ENCODE results near the gene SDK2. TPM values are rescaled to one million over a fixed set of nuclear protein-coding genes. Genes with fewer than 3 reads are reported as not detected.
A peak's percentile ranks its signal among the peaks of the same experiment; 100 is the strongest.

SDK2 gene
- total RNA-seq, 6 experiments from 2014 or later, result 0.11 to 0.46 (median 0.25) TPM

- no peaks in the 10 kb centered on the region for H3K27me3 ChIP-seq
- intact Hi-C loops (cut with DNase I), result no loop called here
- WGBS (ENCODE audit: insufficient coverage, low coverage, low lambda C conversion rate, missing lambda C conversion rate), result 33% methylated on average over 1 of the region's 3 CpGs
Observed at GRCh38 chr17:73351764-73352163, 292.5 kb downstream of the SDK2 start.

GRCh38 chr17:73350864-73351263, 293.4 kb downstream of the SDK2 start:
- Histone ChIP-seq H3K27me3 (no peaks in the 10 kb centered on the region), H3K9me3 (no peaks in the 10 kb centered on the region), H3K4me1 (no peaks in the 10 kb centered on the region), H3K36me3 (no peaks in the 10 kb centered on the region), H3K27ac (no peak overlapping the region), H3K4me3 (no peak overlapping the region)
- ATAC-seq (no peak), DNase-seq (no peak)
- intact Hi-C loops (cut with DNase I), result no loop called here
- WGBS (ENCODE audit: insufficient coverage, low coverage, low lambda C conversion rate, missing lambda C conversion rate), result 88% methylated on average over 4 of the region's 5 CpGs
- no peak for TF ChIP-seq CTCF (IDR thresholded peaks at IDR 0.05)
- no peak for TF ChIP-seq POLR2A (IDR thresholded peaks at IDR 0.05)

More at GRCh38 chr17:73351764-73352163, 292.5 kb downstream of the SDK2 start:
- TF ChIP-seq CTCF (IDR thresholded peaks at IDR 0.05), result no peak
- no peak for TF ChIP-seq POLR2A (IDR thresholded peaks at IDR 0.05)
- Histone ChIP-seq H3K4me1 (no peaks in the 10 kb centered on the region), H3K27ac (no peak overlapping the region), H3K9me3 (no peaks in the 10 kb centered on the region), H3K36me3 (no peaks in the 10 kb centered on the region), H3K4me3 (no peak overlapping the region)
- no peak for DNase-seq
- ATAC-seq, result no peak

GRCh38 chr17:73349647-73350046, 294.6 kb downstream of the SDK2 start:
- no peaks in the 10 kb centered on the region for H3K4me1 ChIP-seq
- TF ChIP-seq POLR2A (IDR thresholded peaks at IDR 0.05) (no peak), CTCF (IDR thresholded peaks at IDR 0.05) (no peak)
- intact Hi-C loops (cut with DNase I), result no loop called here
- ATAC-seq (no peak), DNase-seq (no peak)
- no peaks in the 10 kb centered on the region for H3K36me3 ChIP-seq
- WGBS (ENCODE audit: insufficient coverage, low coverage, low lambda C conversion rate, missing lambda C conversion rate), result 90% methylated on average over 7 of the region's 9 CpGs
- no peak overlapping the region for H3K4me3 ChIP-seq
- H3K9me3 ChIP-seq, result no peaks in the 10 kb centered on the region
- no peak overlapping the region for H3K27ac ChIP-seq
- no peaks in the 10 kb centered on the region for H3K27me3 ChIP-seq

GRCh38 chr17:73349138-73349537, 295.1 kb downstream of the SDK2 start:
- Histone ChIP-seq H3K36me3 (no peaks in the 10 kb centered on the region), H3K4me3 (no peak overlapping the region), H3K27ac (no peak overlapping the region), H3K9me3 (no peaks in the 10 kb centered on the region), H3K4me1 (no peaks in the 10 kb centered on the region), H3K27me3 (no peaks in the 10 kb centered on the region)
- TF ChIP-seq POLR2A (IDR thresholded peaks at IDR 0.05) (no peak), CTCF (IDR thresholded peaks at IDR 0.05) (no peak)
- no CpG with 5 or more reads among the region's 6 CpGs for WGBS (ENCODE audit: insufficient coverage, low coverage, low lambda C conversion rate, missing lambda C conversion rate)
- no peak for DNase-seq
- no peak for ATAC-seq
- intact Hi-C loops (cut with DNase I), result no loop called here

- Histone ChIP-seq H3K27me3 (no peaks in the 10 kb centered on the region), H3K4me1 (no peaks in the 10 kb centered on the region), H3K36me3 (no peaks in the 10 kb centered on the region), H3K27ac (no peak overlapping the region), H3K4me3 (no peak overlapping the region), H3K9me3 (no peaks in the 10 kb centered on the region)
- ATAC-seq (peak in 1 of 4 donors; percentile 7), DNase-seq (no peak)
- WGBS (ENCODE audit: insufficient coverage, low coverage, low lambda C conversion rate, missing lambda C conversion rate), result 0% methylated on average over 1 of the region's 4 CpGs
- intact Hi-C loops (cut with DNase I), result no loop called here
- TF ChIP-seq POLR2A (IDR thresholded peaks at IDR 0.05), result no peak
- no peak for TF ChIP-seq CTCF (IDR thresholded peaks at IDR 0.05)
Observed at GRCh38 chr17:73348829-73349095, 295.5 kb downstream of the SDK2 start.

Measured in right lobe of liver (tissue), 6 donors.